Measurements from ENCODE around the gene ARHGAP23.

ARHGAP23 gene

GRCh38 chr17:38447502-38448085, 19.3 kb downstream of the ARHGAP23 start:
- no peak for FAIRE-seq

GRCh38 chr17:38448208-38448771, 20.0 kb downstream of the ARHGAP23 start:
- FAIRE-seq: no peak

DNA sequence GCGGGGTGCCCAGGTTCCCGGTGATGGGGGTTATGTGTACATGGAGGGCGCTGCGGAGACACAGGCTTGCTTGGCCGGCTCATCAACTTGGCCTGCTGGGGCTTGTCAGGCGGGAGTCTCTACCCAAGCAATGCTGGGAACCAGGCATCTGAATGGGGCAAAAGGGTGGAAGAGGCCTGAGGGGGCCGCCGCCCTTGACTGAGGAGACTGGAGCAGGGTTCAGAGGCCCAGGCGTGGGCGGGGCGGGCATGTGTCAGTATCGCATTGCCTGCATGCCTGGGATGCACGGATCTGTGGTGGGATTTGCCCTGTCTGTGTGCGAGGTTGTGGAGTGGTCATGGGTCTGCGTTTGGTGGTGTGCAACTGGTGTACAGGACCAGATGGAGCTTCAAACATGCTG, 21.1 kb downstream of the ARHGAP23 start:
- no peak for FAIRE-seq

DNA sequence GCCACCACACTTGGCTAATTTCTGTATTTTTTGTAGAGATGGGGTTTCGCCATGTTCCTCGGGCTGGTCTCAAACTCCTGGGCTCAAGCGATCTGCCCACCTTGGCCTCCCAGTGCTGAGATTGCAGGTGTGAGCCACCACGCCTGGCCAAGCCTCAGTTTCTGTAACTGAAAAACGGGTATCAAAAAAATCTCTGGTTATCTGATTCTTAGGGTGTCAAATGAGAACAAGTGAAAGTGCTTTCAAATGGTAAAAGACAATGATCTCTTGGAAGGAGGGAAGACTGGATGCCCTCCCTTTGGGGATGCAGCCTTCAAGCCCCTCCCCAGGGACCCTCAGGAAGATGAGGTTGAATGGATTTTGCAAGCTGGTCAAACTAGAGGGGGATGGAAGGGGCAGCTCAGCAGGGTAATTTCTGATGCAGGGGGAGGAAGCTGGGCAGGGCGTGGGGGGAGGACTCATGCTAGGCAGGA, 22.3 kb downstream of the ARHGAP23 start:
- FAIRE-seq: no peak

- no peak for FAIRE-seq
These were observed 23.0 kb downstream of the ARHGAP23 start for GRCh38 chr17:38451030-38451839.

DNA sequence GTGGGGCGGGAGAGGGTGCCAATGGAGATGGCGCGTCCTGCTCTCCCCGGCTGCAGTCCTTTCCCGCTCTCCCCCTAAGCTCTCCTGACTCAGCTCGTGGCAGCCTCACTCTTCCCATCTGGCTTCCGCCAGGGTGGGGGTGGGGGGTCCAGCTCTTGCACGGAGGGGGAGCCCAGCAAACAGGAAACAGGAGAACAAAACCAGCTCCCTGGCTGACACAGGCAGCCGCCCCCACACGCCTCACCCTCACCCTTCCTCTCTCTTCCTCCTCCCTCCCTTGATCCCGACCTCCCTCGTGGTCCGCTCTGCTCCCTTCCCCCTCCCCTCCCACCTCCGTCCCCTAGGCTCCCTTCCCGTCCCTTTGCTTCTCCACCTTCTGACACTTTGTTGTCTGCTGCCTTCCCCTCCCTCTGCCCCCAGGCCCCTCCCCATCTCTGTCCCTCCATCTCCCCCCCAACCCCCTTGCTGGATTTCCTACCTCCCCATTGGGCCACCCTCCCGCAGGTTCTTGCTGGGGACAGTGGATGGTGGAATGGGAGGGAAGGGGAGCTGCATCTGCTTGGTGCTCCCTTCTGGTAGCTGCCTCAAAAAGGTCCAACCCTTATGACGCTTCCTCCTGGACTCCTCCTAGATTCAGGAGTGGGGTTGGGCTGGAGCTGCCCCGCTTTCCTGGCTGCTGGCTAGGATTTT, 23.7 kb downstream of the ARHGAP23 start:
- FAIRE-seq: no peak

DNA sequence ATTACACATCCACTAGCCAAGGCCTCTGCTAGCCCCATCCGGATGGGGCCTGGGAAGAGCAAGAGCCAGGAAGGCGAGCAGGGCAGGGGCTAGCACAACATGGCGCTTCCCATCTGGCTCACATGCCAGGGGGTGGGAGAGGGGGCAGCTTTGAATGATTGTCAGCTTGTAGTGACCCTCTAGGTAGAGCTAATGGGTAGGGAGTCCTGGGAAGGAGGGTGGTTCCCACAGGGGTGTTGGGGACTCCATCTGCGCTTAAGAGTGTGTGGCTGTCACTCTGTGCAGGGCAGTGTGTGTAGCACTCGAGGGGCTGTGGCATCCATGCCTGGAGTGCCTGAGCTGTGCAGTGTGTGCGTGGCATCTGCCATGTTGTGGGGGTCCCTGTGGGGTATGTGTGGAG, 24.5 kb downstream of the ARHGAP23 start:
- no peak for FAIRE-seq

- FAIRE-seq: no peak
These were observed 25.7 kb downstream of the ARHGAP23 start for GRCh38 chr17:38453951-38454421.

- FAIRE-seq: no peak
These were observed 26.3 kb downstream of the ARHGAP23 start for GRCh38 chr17:38454532-38454931.

- no peak for FAIRE-seq
These were observed 27.1 kb downstream of the ARHGAP23 start for GRCh38 chr17:38455288-38455915.

DNA sequence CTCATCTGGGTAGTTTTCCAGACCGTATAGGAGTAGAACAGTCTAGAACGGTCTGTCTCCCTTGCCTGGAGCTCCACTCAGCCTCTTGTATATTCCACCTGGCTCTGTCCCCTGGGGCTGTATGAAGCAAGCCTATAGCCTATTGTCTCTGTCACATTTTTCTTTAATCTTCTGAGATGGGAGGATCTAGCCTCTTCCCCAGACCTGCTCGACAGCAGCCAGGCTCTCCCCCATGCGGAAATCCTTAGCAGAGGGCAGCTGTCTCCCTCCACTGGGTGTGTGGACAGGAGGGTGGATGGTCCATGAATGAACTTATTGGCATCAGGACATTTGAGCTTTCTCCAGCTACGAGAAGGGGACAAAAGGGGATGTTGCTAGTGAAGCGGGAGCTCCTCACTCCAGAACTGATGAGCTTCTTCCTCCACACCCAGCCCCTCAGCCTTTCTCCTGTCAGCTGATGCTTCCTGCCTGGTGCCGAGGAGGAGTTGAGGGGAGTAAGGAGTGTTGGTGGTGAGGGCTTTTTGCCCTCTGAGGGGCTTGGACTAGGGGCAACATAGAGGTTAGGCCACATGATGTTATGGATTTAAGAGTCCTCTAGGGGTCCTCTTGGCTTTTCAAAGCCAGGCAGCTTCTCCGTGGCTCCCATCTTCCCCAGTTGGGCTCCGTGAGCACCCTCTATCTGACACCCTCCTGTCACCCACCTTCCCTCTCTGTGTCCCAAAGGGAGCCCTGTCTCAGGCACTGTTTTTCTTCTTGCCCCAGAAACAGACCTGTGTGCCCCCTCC, 28.0 kb downstream of the ARHGAP23 start:
- FAIRE-seq: no peak

DNA sequence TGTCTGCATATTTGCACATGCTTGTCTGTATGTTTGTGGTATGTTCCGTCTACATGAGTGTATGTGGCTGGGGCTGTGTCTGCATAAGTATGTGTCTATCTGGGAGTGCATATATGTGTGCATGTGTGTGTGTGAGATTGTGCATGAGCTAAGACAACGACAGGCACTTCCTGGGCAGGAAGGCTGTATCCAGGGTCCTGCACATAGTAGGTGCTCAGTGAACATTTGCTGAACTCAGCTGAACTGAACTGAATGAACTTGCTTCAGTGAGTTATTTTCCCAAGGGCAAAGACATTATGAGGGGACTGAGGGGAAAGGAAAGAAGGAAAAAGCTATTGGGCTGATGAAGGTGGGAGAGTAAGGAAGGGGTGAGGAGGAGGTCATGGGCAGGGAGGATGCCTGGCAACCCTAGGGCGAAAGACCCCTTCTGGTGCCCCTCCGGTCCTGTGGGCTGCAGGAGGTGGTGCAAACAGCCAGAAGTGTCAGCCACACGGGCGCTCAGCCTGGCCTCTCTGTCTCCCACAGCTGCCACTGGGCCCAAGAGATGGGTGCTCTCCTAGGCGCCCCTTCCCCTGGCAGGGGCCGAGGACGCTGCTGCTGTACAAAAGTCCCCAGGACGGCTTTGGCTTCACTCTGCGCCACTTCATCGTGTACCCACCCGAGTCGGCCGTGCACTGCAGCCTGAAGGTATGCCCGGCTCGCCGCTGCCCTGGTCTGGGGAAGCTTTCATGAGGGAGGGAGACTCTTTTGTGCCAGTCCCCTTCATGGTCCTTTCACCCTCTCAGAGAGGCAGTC, 29.5 kb downstream of the ARHGAP23 start:
- no peak for FAIRE-seq

DNA sequence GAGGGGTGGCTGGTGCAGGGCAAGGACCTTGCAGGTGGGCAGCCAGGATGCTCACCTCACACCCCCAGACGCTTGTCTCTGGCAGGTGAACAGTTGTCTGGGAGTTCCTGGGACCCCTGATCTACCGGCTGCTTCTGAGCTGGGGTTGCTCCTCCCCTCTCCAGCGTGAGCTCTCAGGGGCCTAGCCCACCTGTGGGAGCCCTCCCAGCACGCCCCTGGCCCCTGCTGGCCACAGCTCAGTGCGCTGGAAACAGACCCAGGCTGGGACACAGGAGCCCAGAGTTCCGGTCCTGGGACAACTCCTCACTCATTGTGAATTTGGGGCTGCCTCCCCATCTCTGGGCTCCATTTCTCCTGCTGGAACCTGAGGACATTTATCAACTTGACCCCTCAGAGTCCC, 30.3 kb downstream of the ARHGAP23 start:
- no peak for FAIRE-seq

GRCh38 chr17:38459567-38459966, 31.3 kb downstream of the ARHGAP23 start:
- FAIRE-seq: no peak

GRCh38 chr17:38460082-38460715, 31.9 kb downstream of the ARHGAP23 start:
- FAIRE-seq: no peak

- FAIRE-seq: no peak
These were observed 32.7 kb downstream of the ARHGAP23 start for GRCh38 chr17:38460716-38461630.

GRCh38 chr17:38461683-38462082, 33.4 kb downstream of the ARHGAP23 start:
- no peak for FAIRE-seq

GRCh38 chr17:38463451-38463858, 35.2 kb downstream of the ARHGAP23 start:
- FAIRE-seq: no peak

DNA sequence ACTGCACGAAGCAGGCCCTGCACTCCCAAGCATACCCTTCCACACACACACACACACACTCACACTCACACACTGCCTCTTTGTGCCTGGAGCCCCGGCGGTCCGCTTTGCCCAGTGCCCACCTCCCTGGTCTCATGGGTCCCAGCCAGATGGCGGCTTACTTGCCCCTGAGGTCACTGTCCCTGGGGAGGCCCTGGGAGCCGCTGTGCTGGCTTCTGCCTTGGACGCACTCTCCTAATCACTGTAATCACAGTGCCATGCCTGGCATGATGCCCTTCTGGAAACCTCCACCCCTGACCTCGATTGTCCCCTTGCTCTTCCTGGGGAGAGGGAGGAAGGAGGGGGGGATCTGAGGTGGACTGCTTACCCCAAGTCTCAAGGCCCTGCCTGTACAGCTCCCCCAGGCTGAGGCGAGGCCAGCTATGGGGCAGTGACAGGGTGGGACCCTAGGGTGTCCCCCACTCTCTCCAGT, 36.0 kb downstream of the ARHGAP23 start:
- FAIRE-seq: no peak

Data from islet of Langerhans (tissue), 1 donor.